ENCODE measurements around the gene KCNT1. TPM values are rescaled to one million over a fixed set of nuclear protein-coding genes. Genes with fewer than 3 reads are reported as not detected.
A peak's percentile ranks its signal among the peaks of the same experiment; 100 is the strongest.

KCNT1 gene
- total RNA-seq, 1 experiment from 2014 or later = not detected

GRCh38 chr9:135716045-135716444, 14.1 kb downstream of the KCNT1 start:
- Histone ChIP-seq H3K4me3 (ENCODE audit: low read length) (no peak overlapping the region), H3K9me3 (ENCODE audit: low read length) (no peaks in the 10 kb centered on the region), H2AFZ (ENCODE audit: low read length) (no peak overlapping the region), H3K36me3 (ENCODE audit: insufficient read depth, low read length) (no peaks in the 10 kb centered on the region), H3K9ac (ENCODE audit: low read length) (no peak overlapping the region), H3K27me3 (ENCODE audit: low read length) (no peaks in the 10 kb centered on the region), H3K4me2 (ENCODE audit: low read depth, low read length, poor library complexity, severe bottlenecking) (no peak overlapping the region), H4K20me1 (ENCODE audit: insufficient read depth, low read depth, low read length) (no peaks in the 10 kb centered on the region), H3K9me2 (replicated peaks; ENCODE audit: insufficient read depth, low read length) (no peaks in the 10 kb centered on the region), H3K4me1 (ENCODE audit: low read length) (peaks cover 3% of the 10 kb centered on the region; the same call in 1 of the 2 replicates), H3K79me2 (ENCODE audit: low read length) (no peaks in the 10 kb centered on the region), H3K27ac (ENCODE audit: low read length) (no peak overlapping the region)
- no peak for DNase-seq

DNA sequence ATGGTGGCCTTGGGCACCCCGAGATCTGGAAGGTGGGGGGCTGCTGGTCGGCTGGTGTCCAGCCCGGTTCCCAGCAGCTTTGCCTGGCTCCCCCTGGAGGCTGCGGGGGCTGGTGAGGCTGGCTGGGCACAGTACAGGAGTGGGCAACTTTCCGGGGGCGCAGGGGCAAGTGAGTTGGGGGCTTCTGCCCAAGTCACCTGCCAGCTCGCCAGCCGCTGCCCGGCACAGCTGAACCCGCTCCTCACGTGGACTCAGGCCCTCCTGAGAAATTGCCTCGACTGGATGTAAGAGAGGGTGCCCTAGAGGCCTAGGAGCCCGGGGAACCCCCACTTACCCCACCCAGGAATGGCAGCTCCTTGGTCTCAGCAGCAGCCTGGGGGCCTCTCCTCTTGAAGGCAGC, 15.4 kb downstream of the KCNT1 start:
- H4K20me1 ChIP-seq (ENCODE audit: insufficient read depth, low read depth, low read length) = no peaks in the 10 kb centered on the region
- H3K27me3 ChIP-seq (ENCODE audit: low read length) = no peaks in the 10 kb centered on the region
- H2AFZ ChIP-seq (ENCODE audit: low read length) = no peak overlapping the region

DNA sequence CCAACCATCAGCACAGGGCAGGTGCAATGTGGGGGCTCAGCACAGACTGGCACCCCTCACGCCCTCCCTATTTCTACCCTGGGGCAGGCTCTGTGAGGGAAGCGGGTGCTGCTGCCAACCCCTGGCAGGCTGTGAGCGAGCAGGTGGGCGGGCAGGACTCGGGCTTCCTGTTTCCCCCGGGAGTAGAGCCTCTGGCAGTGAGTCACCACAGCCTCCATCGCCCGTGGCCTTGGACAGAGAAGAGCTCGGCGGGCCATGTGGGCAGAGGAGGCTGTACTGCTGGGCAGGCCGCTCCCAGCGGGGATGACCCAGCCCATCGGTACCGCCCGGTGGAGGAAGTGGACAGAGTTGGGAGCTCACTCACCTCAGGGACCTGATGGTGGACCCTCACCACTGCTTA, 16.6 kb downstream of the KCNT1 start:
- Histone ChIP-seq H3K4me2 (ENCODE audit: low read depth, low read length, poor library complexity, severe bottlenecking) (no peak overlapping the region), H3K27me3 (ENCODE audit: low read length) (no peaks in the 10 kb centered on the region)

More for the DNA sequence above, 15.4 kb downstream of the KCNT1 start:
- peaks cover 3% of the 10 kb centered on the region; the same call in 1 of the 2 replicates for H3K4me1 ChIP-seq (ENCODE audit: low read length)
- no peaks in the 10 kb centered on the region for H3K9me2 ChIP-seq (replicated peaks; ENCODE audit: insufficient read depth, low read length)
- no peaks in the 10 kb centered on the region for H3K9me3 ChIP-seq (ENCODE audit: low read length)
- no peak overlapping the region for H3K9ac ChIP-seq (ENCODE audit: low read length)
- no peak for DNase-seq
- no peak overlapping the region for H3K4me3 ChIP-seq (ENCODE audit: low read length)
- H3K4me2 ChIP-seq (ENCODE audit: low read depth, low read length, poor library complexity, severe bottlenecking) = no peak overlapping the region
- no peaks in the 10 kb centered on the region for H3K79me2 ChIP-seq (ENCODE audit: low read length)
- H3K27ac ChIP-seq (ENCODE audit: low read length) = no peak overlapping the region
- no peaks in the 10 kb centered on the region for H3K36me3 ChIP-seq (ENCODE audit: insufficient read depth, low read length)

GRCh38 chr9:135719472-135719871, 17.5 kb downstream of the KCNT1 start:
- no peaks in the 10 kb centered on the region for H3K27me3 ChIP-seq (ENCODE audit: low read length)
- DNase-seq = no peak
- H3K36me3 ChIP-seq (ENCODE audit: insufficient read depth, low read length) = no peaks in the 10 kb centered on the region
- no peaks in the 10 kb centered on the region for H3K79me2 ChIP-seq (ENCODE audit: low read length)
- no peak overlapping the region for H3K27ac ChIP-seq (ENCODE audit: low read length)
- no peaks in the 10 kb centered on the region for H3K9me2 ChIP-seq (replicated peaks; ENCODE audit: insufficient read depth, low read length)
- no peaks in the 10 kb centered on the region for H3K4me1 ChIP-seq (ENCODE audit: low read length)
- H3K9ac ChIP-seq (ENCODE audit: low read length) = no peak overlapping the region
- H2AFZ ChIP-seq (ENCODE audit: low read length) = no peak overlapping the region
- no peak overlapping the region for H3K4me2 ChIP-seq (ENCODE audit: low read depth, low read length, poor library complexity, severe bottlenecking)
- H3K4me3 ChIP-seq (ENCODE audit: low read length) = no peak overlapping the region
- H3K9me3 ChIP-seq (ENCODE audit: low read length) = no peaks in the 10 kb centered on the region
- peaks cover 3% of the 10 kb centered on the region; the same call in 1 of the 2 replicates for H4K20me1 ChIP-seq (ENCODE audit: insufficient read depth, low read depth, low read length)

More for the DNA sequence above, 16.6 kb downstream of the KCNT1 start:
- no peaks in the 10 kb centered on the region for H3K9me3 ChIP-seq (ENCODE audit: low read length)
- no peak overlapping the region for H3K27ac ChIP-seq (ENCODE audit: low read length)
- H3K9ac ChIP-seq (ENCODE audit: low read length) = no peak overlapping the region
- no peak for DNase-seq
- no peaks in the 10 kb centered on the region for H3K36me3 ChIP-seq (ENCODE audit: insufficient read depth, low read length)
- no peaks in the 10 kb centered on the region for H3K4me1 ChIP-seq (ENCODE audit: low read length)
- no peak overlapping the region for H2AFZ ChIP-seq (ENCODE audit: low read length)
- no peaks in the 10 kb centered on the region; the same call in 1 of the 2 replicates for H4K20me1 ChIP-seq (ENCODE audit: insufficient read depth, low read depth, low read length)
- H3K9me2 ChIP-seq (replicated peaks; ENCODE audit: insufficient read depth, low read length) = no peaks in the 10 kb centered on the region
- H3K79me2 ChIP-seq (ENCODE audit: low read length) = no peaks in the 10 kb centered on the region
- no peak overlapping the region for H3K4me3 ChIP-seq (ENCODE audit: low read length)

DNA sequence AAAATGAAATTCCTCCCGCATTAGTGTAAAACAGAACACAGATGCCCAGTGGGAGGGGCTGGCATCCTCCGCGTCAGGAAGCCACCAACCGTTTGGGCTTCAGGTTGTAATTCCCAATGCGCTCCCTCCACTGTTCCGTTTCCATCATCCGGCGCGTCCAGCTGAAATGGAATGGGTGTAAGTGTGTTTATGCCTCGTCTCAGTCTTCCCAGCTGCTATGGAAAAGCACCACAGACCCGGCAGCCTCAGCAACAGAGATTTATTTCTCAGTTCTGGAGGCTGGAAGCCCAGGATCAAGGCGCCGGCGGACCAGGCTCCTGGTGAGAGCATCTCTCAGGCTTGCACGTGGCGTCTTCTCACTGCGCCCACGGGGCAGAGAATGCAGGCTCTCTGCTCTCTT, 20.4 kb downstream of the KCNT1 start:
- no peak overlapping the region for H2AFZ ChIP-seq (ENCODE audit: low read length)
- H3K4me3 ChIP-seq (ENCODE audit: low read length) = no peak overlapping the region
- no peaks in the 10 kb centered on the region for H3K9me2 ChIP-seq (replicated peaks; ENCODE audit: insufficient read depth, low read length)
- no peak overlapping the region for H3K9ac ChIP-seq (ENCODE audit: low read length)
- no peaks in the 10 kb centered on the region for H3K4me1 ChIP-seq (ENCODE audit: low read length)
- DNase-seq = no peak
- H3K79me2 ChIP-seq (ENCODE audit: low read length) = no peaks in the 10 kb centered on the region
- H3K27ac ChIP-seq (ENCODE audit: low read length) = no peak overlapping the region
- no peaks in the 10 kb centered on the region for H3K27me3 ChIP-seq (ENCODE audit: low read length)
- H3K4me2 ChIP-seq (ENCODE audit: low read depth, low read length, poor library complexity, severe bottlenecking) = no peak overlapping the region
- peaks cover 3% of the 10 kb centered on the region; the same call in 1 of the 2 replicates for H4K20me1 ChIP-seq (ENCODE audit: insufficient read depth, low read depth, low read length)
- H3K9me3 ChIP-seq (ENCODE audit: low read length) = no peaks in the 10 kb centered on the region
- no peaks in the 10 kb centered on the region for H3K36me3 ChIP-seq (ENCODE audit: insufficient read depth, low read length)

DNA sequence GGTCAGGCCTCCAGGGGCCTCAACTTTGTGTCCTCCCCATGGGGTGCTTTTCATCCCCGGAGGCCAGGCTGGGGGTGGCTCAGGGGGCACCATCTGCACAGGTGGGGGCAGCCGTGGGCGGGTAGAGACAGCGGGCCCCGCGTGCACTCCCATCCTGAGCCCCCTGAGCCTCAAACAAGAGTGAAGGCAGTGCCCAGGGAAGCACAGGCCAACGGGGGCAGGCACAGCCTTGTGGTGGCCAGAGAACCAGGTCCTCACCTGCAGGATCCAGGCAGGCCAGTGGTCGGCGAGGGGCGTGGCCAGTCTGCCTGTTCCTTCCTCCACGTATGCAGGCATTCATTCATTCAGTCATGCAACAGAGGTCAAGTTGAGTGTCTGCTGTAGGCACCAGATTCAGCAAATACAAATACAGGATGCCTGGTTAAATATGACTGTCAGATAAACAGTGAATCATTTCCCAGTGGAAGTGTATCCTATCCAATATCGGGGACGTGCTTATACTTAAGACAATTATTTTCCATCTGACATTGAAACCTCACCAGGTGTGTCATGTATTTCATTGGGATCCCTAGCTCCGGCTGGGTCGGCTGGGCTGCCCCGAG, 22.3 kb downstream of the KCNT1 start:
- Histone ChIP-seq H3K9me2 (replicated peaks; ENCODE audit: insufficient read depth, low read length) (no peaks in the 10 kb centered on the region), H4K20me1 (ENCODE audit: insufficient read depth, low read depth, low read length) (peaks cover 3% of the 10 kb centered on the region; the same call in 1 of the 2 replicates), H3K4me3 (ENCODE audit: low read length) (no peak overlapping the region), H3K36me3 (ENCODE audit: insufficient read depth, low read length) (no peaks in the 10 kb centered on the region), H2AFZ (ENCODE audit: low read length) (no peak overlapping the region), H3K9ac (ENCODE audit: low read length) (no peak overlapping the region), H3K9me3 (ENCODE audit: low read length) (no peaks in the 10 kb centered on the region), H3K4me2 (ENCODE audit: low read depth, low read length, poor library complexity, severe bottlenecking) (no peak overlapping the region), H3K27ac (ENCODE audit: low read length) (no peak overlapping the region), H3K79me2 (ENCODE audit: low read length) (no peaks in the 10 kb centered on the region), H3K4me1 (ENCODE audit: low read length) (no peaks in the 10 kb centered on the region), H3K27me3 (ENCODE audit: low read length) (no peaks in the 10 kb centered on the region)
- DNase-seq = no peak

DNA sequence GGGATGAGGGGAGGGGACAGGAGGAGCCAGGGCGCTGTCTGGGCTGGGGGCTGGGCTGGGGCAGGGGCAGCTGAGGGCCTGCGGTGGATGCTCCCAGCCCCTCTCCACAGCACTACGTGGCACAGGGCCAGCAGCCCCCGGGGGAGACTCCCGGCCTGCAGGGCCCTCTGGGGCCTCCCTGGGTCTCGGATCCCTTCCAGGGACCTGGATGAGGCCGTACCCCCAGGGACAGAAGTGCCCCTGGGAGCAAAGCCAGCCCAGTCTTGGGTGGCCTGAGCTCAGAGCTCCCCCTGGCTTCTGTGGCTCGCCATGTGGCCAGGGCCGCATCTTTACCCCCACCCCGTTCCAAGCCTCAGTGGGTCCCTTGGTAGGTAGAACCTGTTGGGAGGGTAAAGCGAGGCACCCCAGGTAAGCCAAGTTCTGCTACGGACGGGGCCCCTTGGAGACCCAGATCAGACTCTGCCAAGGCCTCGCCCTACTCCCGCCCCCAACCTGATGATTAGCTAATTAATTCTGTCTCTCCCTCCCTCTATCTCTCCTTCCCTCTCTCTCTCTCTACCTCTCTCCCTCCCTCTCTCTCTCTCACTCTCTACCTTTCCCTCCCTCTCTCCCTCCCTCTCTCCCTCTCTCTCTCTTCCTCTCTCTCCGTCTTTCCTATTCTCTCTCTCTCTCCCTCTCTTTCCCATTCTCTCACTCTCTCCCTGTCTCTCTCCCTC, 24.3 kb downstream of the KCNT1 start:
- Histone ChIP-seq H3K27ac (ENCODE audit: low read length) (no peak overlapping the region), H3K79me2 (ENCODE audit: low read length) (no peaks in the 10 kb centered on the region), H3K4me1 (ENCODE audit: low read length) (no peaks in the 10 kb centered on the region), H3K27me3 (ENCODE audit: low read length) (no peaks in the 10 kb centered on the region), H3K4me2 (ENCODE audit: low read depth, low read length, poor library complexity, severe bottlenecking) (no peak overlapping the region), H4K20me1 (ENCODE audit: insufficient read depth, low read depth, low read length) (peaks cover 3% of the 10 kb centered on the region; the same call in 1 of the 2 replicates), H3K4me3 (ENCODE audit: low read length) (no peak overlapping the region), H3K9me2 (replicated peaks; ENCODE audit: insufficient read depth, low read length) (no peaks in the 10 kb centered on the region), H3K9ac (ENCODE audit: low read length) (no peak overlapping the region), H3K9me3 (ENCODE audit: low read length) (no peaks in the 10 kb centered on the region), H2AFZ (ENCODE audit: low read length) (no peak overlapping the region), H3K36me3 (ENCODE audit: insufficient read depth, low read length) (no peaks in the 10 kb centered on the region)
- DNase-seq = peak; percentile 42

- DNase-seq = no peak
- Histone ChIP-seq H3K79me2 (ENCODE audit: low read length) (no peaks in the 10 kb centered on the region), H3K27me3 (ENCODE audit: low read length) (no peaks in the 10 kb centered on the region)
Observed at GRCh38 chr9:135727257-135727875, 25.4 kb downstream of the KCNT1 start.

More at GRCh38 chr9:135727257-135727875, 25.4 kb downstream of the KCNT1 start:
- Histone ChIP-seq H3K36me3 (ENCODE audit: insufficient read depth, low read length) (no peaks in the 10 kb centered on the region), H3K9me2 (replicated peaks; ENCODE audit: insufficient read depth, low read length) (no peaks in the 10 kb centered on the region), H3K9me3 (ENCODE audit: low read length) (no peaks in the 10 kb centered on the region), H2AFZ (ENCODE audit: low read length) (no peak overlapping the region), H4K20me1 (ENCODE audit: insufficient read depth, low read depth, low read length) (peaks cover 3% of the 10 kb centered on the region; the same call in 1 of the 2 replicates), H3K4me1 (ENCODE audit: low read length) (no peaks in the 10 kb centered on the region), H3K4me3 (ENCODE audit: low read length) (no peak overlapping the region), H3K4me2 (ENCODE audit: low read depth, low read length, poor library complexity, severe bottlenecking) (no peak overlapping the region), H3K9ac (ENCODE audit: low read length) (no peak overlapping the region), H3K27ac (ENCODE audit: low read length) (no peak overlapping the region)

Data from Karpas-422 (cell line).